KMS-11 (cell line): ENCODE measurements around the gene SPPL2A.

ENCODE experiments used
- H2AFZ ChIP-seq: fragments of 200-600 bp; sonication (generic); 2 replicates; pipeline ENCODE4 v1.6.1; 2016; ENCODE audit warnings: antibody characterized with exemption, mixed run types, low read depth
- H3K27ac ChIP-seq: fragments of 200-600 bp; sonication (generic); 2 replicates; pipeline ENCODE4 v1.6.1; 2016; ENCODE audit warnings: mild to moderate bottlenecking, mixed run types
- H3K27me3 ChIP-seq: fragments of 200-600 bp; sonication (generic); 2 replicates; pipeline ENCODE4 v1.6.1; 2017; ENCODE audit warnings: mild to moderate bottlenecking, low read depth, mixed run types, moderate library complexity; ENCODE audit not compliant: insufficient read depth
- H3K36me3 ChIP-seq: fragments of 200-600 bp; sonication (generic); 2 replicates; pipeline ENCODE4 v1.6.1; 2017; ENCODE audit warnings: mild to moderate bottlenecking, mixed run types; ENCODE audit not compliant: insufficient read depth
- H3K4me1 ChIP-seq: fragments of 200-600 bp; sonication (generic); 2 replicates; pipeline ENCODE4 v1.6.1; 2016; ENCODE audit warnings: mild to moderate bottlenecking, low read depth, mixed run types; ENCODE audit not compliant: poor library complexity, severe bottlenecking
- H3K4me2 ChIP-seq: fragments of 200-600 bp; sonication (generic); 2 replicates; pipeline ENCODE4 v1.7.0; 2016; ENCODE audit warnings: mild to moderate bottlenecking, mixed run types
- H3K4me3 ChIP-seq: fragments of 200-600 bp; sonication (generic); IDR thresholded peaks from 2 replicates; pipeline ENCODE4 v1.6.1; 2017; ENCODE audit warnings: low read depth, low read length, mixed read lengths; ENCODE audit not compliant: insufficient read depth
- H3K79me2 ChIP-seq: fragments of 200-600 bp; sonication (generic); 2 replicates; pipeline ENCODE4 v1.6.1; 2016; ENCODE audit warnings: low read depth, mixed run types; ENCODE audit not compliant: insufficient read depth
- H3K9ac ChIP-seq: fragments of 200-600 bp; sonication (generic); 2 replicates; pipeline ENCODE4 v1.6.1; 2016; ENCODE audit warnings: mild to moderate bottlenecking, mixed run types
- H4K20me1 ChIP-seq: fragments of 200-600 bp; sonication (generic); 2 replicates; pipeline ENCODE4 v1.6.1; 2016; ENCODE audit warnings: mild to moderate bottlenecking, mixed run types; ENCODE audit not compliant: insufficient read depth
- CTCF ChIP-seq: fragments of 200-600 bp; sonication (generic); conservative IDR thresholded peaks from 2 replicates; pipeline ENCODE4 v1.6.1; 2017; ENCODE audit warnings: low read depth, mild to moderate bottlenecking, antibody characterized with exemption, low read length, moderate library complexity, mixed read lengths

The SPPL2A gene

GRCh38 chr15:50798684-50799083 is 33.2 kb upstream of the SPPL2A start:
- no peak overlapping the region for H3K4me3 ChIP-seq
- H3K4me2 ChIP-seq = no peak overlapping the region
- no peaks in the 10 kb centered on the region for H3K4me1 ChIP-seq
- H2AFZ ChIP-seq = no peak overlapping the region
- H3K9ac ChIP-seq = no peak overlapping the region
- no peaks in the 10 kb centered on the region for H3K36me3 ChIP-seq
- H4K20me1 ChIP-seq = no peaks in the 10 kb centered on the region
- no peak for TF ChIP-seq CTCF
- no peaks in the 10 kb centered on the region for H3K79me2 ChIP-seq
- H3K27me3 ChIP-seq = no peaks in the 10 kb centered on the region
- no peak overlapping the region for H3K27ac ChIP-seq

DNA sequence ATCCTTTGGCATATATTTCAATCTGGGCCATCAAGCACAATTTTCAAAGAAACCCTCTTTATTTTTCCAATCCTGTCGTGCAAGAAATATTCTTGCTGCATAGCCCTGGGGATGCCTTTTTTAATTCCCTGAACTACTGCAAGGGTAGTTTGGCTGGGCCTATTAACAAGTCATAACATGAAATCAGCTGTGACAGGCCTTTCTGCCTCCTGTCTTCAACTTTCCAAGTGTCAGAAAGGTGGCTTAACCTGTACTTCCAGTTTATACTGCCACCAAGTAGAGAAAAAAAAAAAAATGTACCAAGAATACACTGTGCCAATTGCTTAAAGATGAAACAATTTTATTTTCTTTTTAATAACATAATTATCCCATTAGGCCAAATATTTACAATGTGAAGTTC is 32.4 kb upstream of the SPPL2A start:
- H3K4me3 ChIP-seq = no peak overlapping the region
- H4K20me1 ChIP-seq = no peaks in the 10 kb centered on the region
- no peak overlapping the region for H3K4me2 ChIP-seq
- no peaks in the 10 kb centered on the region for H3K36me3 ChIP-seq
- H3K27me3 ChIP-seq = no peaks in the 10 kb centered on the region
- H3K9ac ChIP-seq = no peak overlapping the region
- no peak overlapping the region for H3K27ac ChIP-seq
- no peaks in the 10 kb centered on the region for H3K79me2 ChIP-seq
- H2AFZ ChIP-seq = no peak overlapping the region
- H3K4me1 ChIP-seq = no peaks in the 10 kb centered on the region
- no peak for TF ChIP-seq CTCF

- Histone ChIP-seq H2AFZ (no peak overlapping the region), H3K4me2 (no peak overlapping the region), H3K36me3 (no peaks in the 10 kb centered on the region), H3K9ac (no peak overlapping the region), H3K4me3 (no peak overlapping the region), H4K20me1 (no peaks in the 10 kb centered on the region), H3K27ac (no peak overlapping the region), H3K27me3 (no peaks in the 10 kb centered on the region), H3K4me1 (no peaks in the 10 kb centered on the region), H3K79me2 (no peaks in the 10 kb centered on the region)
- TF ChIP-seq CTCF = no peak
These were observed 26.0 kb upstream of the SPPL2A start for GRCh38 chr15:50791486-50791885.

- TF ChIP-seq CTCF = no peak
- Histone ChIP-seq H3K27me3 (no peaks in the 10 kb centered on the region), H3K79me2 (no peaks in the 10 kb centered on the region), H3K9ac (no peak overlapping the region), H3K27ac (no peak overlapping the region), H3K4me2 (no peak overlapping the region), H3K36me3 (no peaks in the 10 kb centered on the region), H3K4me3 (no peak overlapping the region), H2AFZ (no peak overlapping the region), H4K20me1 (no peaks in the 10 kb centered on the region), H3K4me1 (no peaks in the 10 kb centered on the region)
These were observed 25.4 kb upstream of the SPPL2A start for GRCh38 chr15:50790778-50791453.
